ENCODE data around the gene MMD.
"Not testable (repeated sequence)": the region's sequence is repeated elsewhere in the genome, so short reads cannot be mapped to it uniquely, and the experiment has no call there.

GRCh38 chr17:55422828-55423164, 1.2 kb upstream of the MMD start:
- TF ChIP-seq CTCF, POLR2A (IDR thresholded peaks at IDR 0.05): not testable (repeated sequence)

Data from heart left ventricle (tissue), 13 donors.